PFSK-1 (cell line): ENCODE data around the gene CYP8B1.

Experiments used
- POLR2AphosphoS5 ChIP-seq: IDR thresholded peaks from 2 replicates; pipeline ENCODE4 v1.6.1; 2012; ENCODE audit warnings: low read depth, mild to moderate bottlenecking, control low read depth, low read length, moderate library complexity
- TAF1 ChIP-seq: IDR thresholded peaks from 2 replicates; pipeline ENCODE4 v1.6.1; 2012; ENCODE audit warnings: low read length, control low read depth, borderline replicate concordance; ENCODE audit not compliant: insufficient read depth

GRCh38 chr3:42844412-42844713, 31.3 kb downstream of the CYP8B1 start:
- TF ChIP-seq TAF1 (no peak), POLR2AphosphoS5 (no peak)
